ENCODE measurements around the gene ARHGAP26.

The ARHGAP26 gene

GRCh38 chr5:142783601-142784341, 13.6 kb downstream of the ARHGAP26 start:
- peak; percentile 41 for DNase-seq
- Mint-ChIP-seq H3K4me1 (peaks cover 51% of the 10 kb centered on the region), H3K27ac (peak overlapping the region; percentile 35), H3K9me3 (no peaks in the 10 kb centered on the region), H3K27me3 (no peaks in the 10 kb centered on the region), H3K4me3 (no peak overlapping the region), H3K36me3 (no peaks in the 10 kb centered on the region)
- CTCF ChIA-PET = interaction anchor here (0.6 to 6.5 kb wide), 16 partner anchors 9 to 105 kb away, joined by 3 to 47 read pairs (median 4); partner anchors contain the start of gene ARHGAP26

DNA sequence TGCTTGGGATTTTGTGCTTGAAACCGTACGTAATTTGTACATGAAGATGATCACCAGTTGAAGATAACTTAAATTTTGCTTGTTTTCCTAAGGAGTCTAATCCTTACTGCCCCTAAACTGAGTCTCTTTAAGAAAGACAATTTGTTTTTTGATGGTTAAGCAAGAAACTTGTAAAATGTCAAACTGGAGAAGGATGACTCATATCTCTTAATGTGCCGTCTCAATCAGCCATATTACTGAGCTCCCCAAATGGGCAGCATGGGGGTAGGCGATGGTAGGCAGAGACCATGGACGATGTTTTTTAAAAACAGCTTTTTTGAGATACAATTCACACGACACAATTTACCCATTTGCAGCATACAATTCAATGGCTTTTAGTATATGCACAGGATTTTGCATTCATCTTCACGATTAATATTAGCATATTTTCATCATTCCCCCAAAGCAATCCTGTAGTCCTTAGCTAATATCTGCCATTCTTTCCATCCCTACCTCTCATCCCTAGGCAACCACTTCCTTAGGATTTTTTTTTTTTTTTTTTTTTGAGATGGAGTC, 14.3 kb downstream of the ARHGAP26 start:
- Mint-ChIP-seq H3K36me3 (no peaks in the 10 kb centered on the region), H3K4me3 (no peak overlapping the region), H3K9me3 (no peaks in the 10 kb centered on the region), H3K27me3 (no peaks in the 10 kb centered on the region), H3K27ac (peak overlapping the region; percentile 35), H3K4me1 (peaks cover 44% of the 10 kb centered on the region)
- no peak for DNase-seq
- CTCF ChIA-PET = interaction anchor here (1.2 to 6.5 kb wide), 9 partner anchors 9 to 99 kb away, joined by 3 to 47 read pairs (median 6); partner anchors contain the start of gene ARHGAP26

GRCh38 chr5:142785206-142785605, 15.0 kb downstream of the ARHGAP26 start:
- CTCF ChIA-PET = interaction anchor here (3.1 to 6.5 kb wide), 3 partner anchors 14 to 37 kb away, joined by 13 to 47 read pairs (median 27); partner anchors contain the start of gene ARHGAP26
- Mint-ChIP-seq H3K9me3 (no peaks in the 10 kb centered on the region), H3K4me3 (no peak overlapping the region), H3K4me1 (peaks cover 39% of the 10 kb centered on the region), H3K36me3 (no peaks in the 10 kb centered on the region), H3K27me3 (no peaks in the 10 kb centered on the region), H3K27ac (no peak overlapping the region)
- no peak for DNase-seq

- CTCF ChIA-PET = no interaction called here
- DNase-seq = no peak
- H3K36me3 Mint-ChIP-seq = peaks cover 2% of the 10 kb centered on the region
- peaks cover 20% of the 10 kb centered on the region for H3K4me1 Mint-ChIP-seq
- no peaks in the 10 kb centered on the region for H3K9me3 Mint-ChIP-seq
- H3K27me3 Mint-ChIP-seq = no peaks in the 10 kb centered on the region
- no peak overlapping the region for H3K4me3 Mint-ChIP-seq
- H3K27ac Mint-ChIP-seq = no peak overlapping the region
Observed at GRCh38 chr5:142789206-142789605, 19.0 kb downstream of the ARHGAP26 start.

- H3K27ac Mint-ChIP-seq = no peak overlapping the region
- CTCF ChIA-PET = no interaction called here
- peaks cover 24% of the 10 kb centered on the region for H3K4me1 Mint-ChIP-seq
- no peaks in the 10 kb centered on the region for H3K9me3 Mint-ChIP-seq
- no peak overlapping the region for H3K4me3 Mint-ChIP-seq
- H3K36me3 Mint-ChIP-seq = peaks cover 6% of the 10 kb centered on the region
- no peaks in the 10 kb centered on the region for H3K27me3 Mint-ChIP-seq
- DNase-seq = no peak
Observed at GRCh38 chr5:142792012-142792864, 22.1 kb downstream of the ARHGAP26 start.

GRCh38 chr5:142792865-142793232, 22.7 kb downstream of the ARHGAP26 start:
- Mint-ChIP-seq H3K4me1 (peaks cover 28% of the 10 kb centered on the region), H3K4me3 (no peak overlapping the region), H3K36me3 (peaks cover 6% of the 10 kb centered on the region), H3K27me3 (no peaks in the 10 kb centered on the region), H3K9me3 (no peaks in the 10 kb centered on the region), H3K27ac (no peak overlapping the region)
- no peak for DNase-seq
- CTCF ChIA-PET = no interaction called here

DNA sequence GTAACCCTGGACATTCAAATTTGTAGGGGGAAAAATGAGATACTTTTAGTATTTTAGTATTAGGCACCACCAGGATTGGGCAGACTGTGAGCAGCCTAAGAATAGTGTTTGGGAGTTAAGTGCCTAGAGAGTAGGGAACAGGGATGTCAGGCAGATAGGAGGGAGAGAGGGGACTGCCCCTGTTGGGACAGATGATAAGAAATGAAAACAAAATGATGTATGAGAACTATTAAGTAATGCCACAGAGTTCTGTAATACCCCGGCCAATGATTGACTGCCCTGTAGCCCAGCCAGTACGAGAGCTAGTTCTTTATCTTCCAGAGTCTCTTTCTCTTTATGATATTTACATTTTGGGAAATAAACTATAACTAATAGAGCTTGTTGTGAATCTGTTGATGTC, 24.4 kb downstream of the ARHGAP26 start:
- Mint-ChIP-seq H3K27ac (no peak overlapping the region), H3K4me1 (peaks cover 45% of the 10 kb centered on the region), H3K4me3 (no peak overlapping the region), H3K27me3 (no peaks in the 10 kb centered on the region), H3K36me3 (peaks cover 6% of the 10 kb centered on the region), H3K9me3 (no peaks in the 10 kb centered on the region)
- CTCF ChIA-PET = interaction anchor here (1.0 kb wide), 1 partner anchor 11 kb away, joined by 3 read pairs; no protein-coding TSS in a partner anchor
- no peak for DNase-seq

GRCh38 chr5:142795251-142795650, 25.1 kb downstream of the ARHGAP26 start:
- Mint-ChIP-seq H3K27ac (no peak overlapping the region), H3K4me1 (peaks cover 52% of the 10 kb centered on the region), H3K4me3 (no peak overlapping the region), H3K36me3 (peaks cover 6% of the 10 kb centered on the region), H3K27me3 (no peaks in the 10 kb centered on the region), H3K9me3 (no peaks in the 10 kb centered on the region)
- CTCF ChIA-PET = interaction anchor here (1.0 kb wide), 1 partner anchor 12 kb away, joined by 3 read pairs; no protein-coding TSS in a partner anchor
- no peak for DNase-seq

GRCh38 chr5:142796492-142797109, 26.4 kb downstream of the ARHGAP26 start:
- Mint-ChIP-seq H3K27ac (no peak overlapping the region), H3K9me3 (no peaks in the 10 kb centered on the region), H3K4me1 (peaks cover 66% of the 10 kb centered on the region), H3K4me3 (no peak overlapping the region), H3K36me3 (peaks cover 4% of the 10 kb centered on the region), H3K27me3 (no peaks in the 10 kb centered on the region)
- no peak for DNase-seq
- CTCF ChIA-PET = interaction anchor here (0.6 to 4.9 kb wide), 8 partner anchors 11 to 1390 kb away, joined by 3 to 47 read pairs (median 5); partner anchors contain the start of gene ARHGAP26

DNA sequence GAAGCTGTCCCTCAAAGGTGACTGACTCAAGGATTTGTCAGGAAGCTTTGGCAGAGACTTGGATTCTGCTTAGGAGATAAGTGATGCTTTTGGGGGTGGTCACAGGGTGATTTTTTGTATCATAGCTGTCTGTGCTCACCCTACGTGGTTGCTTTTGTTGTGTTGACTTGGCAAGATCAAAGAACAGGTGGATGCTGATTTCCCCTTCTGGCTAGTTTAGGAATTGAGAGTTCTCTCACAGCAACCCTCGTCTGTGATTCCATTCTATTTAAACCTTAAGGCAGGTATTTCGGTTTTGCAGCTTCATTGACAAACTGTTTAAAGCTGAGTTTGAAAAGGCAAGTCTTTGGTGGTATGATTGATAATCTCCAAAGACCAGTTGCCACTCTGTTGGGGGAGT, 27.2 kb downstream of the ARHGAP26 start:
- Mint-ChIP-seq H3K27ac (peak overlapping the region; percentile 98), H3K4me3 (no peak overlapping the region), H3K9me3 (no peaks in the 10 kb centered on the region), H3K4me1 (peaks cover 74% of the 10 kb centered on the region), H3K36me3 (peaks cover 9% of the 10 kb centered on the region), H3K27me3 (no peaks in the 10 kb centered on the region)
- CTCF ChIA-PET = interaction anchor here (0.6 to 4.9 kb wide), 12 partner anchors 12 to 1391 kb away, joined by 3 to 47 read pairs (median 4); partner anchors contain the start of gene ARHGAP26
- no peak for DNase-seq

DNA sequence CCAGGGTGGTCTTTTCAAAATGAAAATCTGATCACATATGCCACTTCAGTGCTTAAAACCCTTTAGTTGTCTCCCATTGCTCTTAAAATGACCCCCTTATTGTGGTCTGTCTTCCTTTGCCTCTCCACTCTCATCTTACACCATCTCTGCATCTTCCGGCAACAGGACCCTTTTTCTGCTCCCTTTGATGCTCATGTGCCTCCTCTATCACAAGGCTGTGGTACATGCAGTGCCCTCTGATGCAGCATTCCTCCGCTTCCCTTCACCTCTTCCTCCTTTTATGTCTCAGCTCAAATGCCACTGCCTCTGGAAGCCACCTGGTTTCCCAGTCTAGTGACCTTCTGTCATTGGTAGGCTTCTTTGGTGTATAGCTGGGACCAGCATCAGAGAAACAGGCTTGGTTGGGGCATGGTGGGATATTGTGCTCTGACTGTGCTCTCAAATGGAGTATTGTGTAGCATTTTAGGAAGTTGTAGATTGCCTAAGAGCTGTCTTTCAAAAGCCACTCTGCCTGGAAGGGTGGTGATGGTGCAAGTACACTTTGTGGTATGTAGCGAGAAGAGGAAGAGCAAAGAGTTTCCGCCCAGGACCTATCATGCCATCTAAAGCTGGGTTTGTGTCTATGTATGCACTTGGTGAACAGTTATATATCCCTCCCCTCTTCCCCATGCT, 28.1 kb downstream of the ARHGAP26 start:
- peak; percentile 50 for DNase-seq
- peak overlapping the region; percentile 7 for H3K4me3 Mint-ChIP-seq
- peaks cover 10% of the 10 kb centered on the region for H3K36me3 Mint-ChIP-seq
- H3K27me3 Mint-ChIP-seq = no peaks in the 10 kb centered on the region
- no peaks in the 10 kb centered on the region for H3K9me3 Mint-ChIP-seq
- CTCF ChIA-PET = interaction anchor here (0.9 to 4.9 kb wide), 12 partner anchors 12 to 85 kb away, joined by 3 to 47 read pairs (median 5); partner anchors contain the start of gene ARHGAP26
- peak overlapping the region; percentile 98 for H3K27ac Mint-ChIP-seq
- H3K4me1 Mint-ChIP-seq = peaks cover 76% of the 10 kb centered on the region

GRCh38 chr5:142800776-142801494, 30.8 kb downstream of the ARHGAP26 start:
- CTCF ChIA-PET = interaction anchor here (0.9 to 4.9 kb wide), 9 partner anchors 9 to 88 kb away, joined by 3 to 47 read pairs (median 4); no protein-coding TSS in a partner anchor
- H3K36me3 Mint-ChIP-seq = peaks cover 7% of the 10 kb centered on the region
- peak overlapping the region; percentile 41 for H3K4me3 Mint-ChIP-seq
- peak overlapping the region; percentile 98 for H3K27ac Mint-ChIP-seq
- DNase-seq = peak; percentile 72
- H3K27me3 Mint-ChIP-seq = no peaks in the 10 kb centered on the region
- H3K9me3 Mint-ChIP-seq = no peaks in the 10 kb centered on the region
- H3K4me1 Mint-ChIP-seq = peaks cover 64% of the 10 kb centered on the region

DNA sequence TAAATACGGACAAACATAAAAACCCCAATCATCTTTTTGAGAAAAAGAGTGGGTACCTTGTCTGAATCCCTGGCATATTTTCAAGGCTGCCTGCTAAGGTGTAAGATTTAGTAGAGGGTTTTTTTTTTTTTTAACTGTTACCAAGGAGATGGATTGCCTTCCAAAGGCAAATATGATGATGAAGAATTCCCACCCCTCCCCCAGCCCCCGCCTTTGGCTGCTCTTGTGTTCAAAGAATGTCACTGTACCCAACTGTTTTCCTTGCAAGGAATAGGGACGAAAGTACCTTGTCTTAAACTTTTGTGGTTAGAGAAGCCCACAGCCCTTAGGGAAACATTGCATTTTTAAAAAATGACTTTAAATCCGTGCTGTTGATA, 31.3 kb downstream of the ARHGAP26 start:
- DNase-seq = no peak
- peak overlapping the region; percentile 41 for H3K4me3 Mint-ChIP-seq
- no peaks in the 10 kb centered on the region for H3K9me3 Mint-ChIP-seq
- no peaks in the 10 kb centered on the region for H3K27me3 Mint-ChIP-seq
- peaks cover 7% of the 10 kb centered on the region for H3K36me3 Mint-ChIP-seq
- H3K27ac Mint-ChIP-seq = peak overlapping the region; percentile 98
- H3K4me1 Mint-ChIP-seq = peaks cover 61% of the 10 kb centered on the region
- CTCF ChIA-PET = interaction anchor here (1.0 to 4.9 kb wide), 5 partner anchors 16 to 87 kb away, joined by 3 to 47 read pairs (median 4); no protein-coding TSS in a partner anchor

Data from activated naive CD4-positive, alpha-beta T cell treated with anti-CD3 and anti-CD28 coated beads, Interleukin-2, amount 10 ng/mL, durations not matched to agents 7 days and 5 days (primary cell).